ENCODE measurements around the gene NAMPT. TPM values are rescaled to one million over a fixed set of nuclear protein-coding genes. Genes with fewer than 3 reads are reported as not detected.

NAMPT gene
- total RNA-seq, 4 donors from 2014 or later = 107 to 199 (median 159) TPM

- in situ Hi-C loops (cut with MboI; ENCODE audit: low sequenced_read_pairs in 4 of 4) (no loop called here), intact Hi-C loops (cut with DNase I; ENCODE audit: low total_unique reads) (no loop called here)
- TF ChIP-seq POLR2A (IDR thresholded peaks at IDR 0.05) (no peak), CTCF (IDR thresholded peaks at IDR 0.05 in 4 of 5, conservative IDR thresholded peaks at IDR 0.05 in 1 of 5) (no peak)
- Histone ChIP-seq H3K4me3 (no peak overlapping the region), H3K27me3 (no peaks in the 10 kb centered on the region), H3K4me1 (no peaks in the 10 kb centered on the region), H3K9me3 (no peaks in the 10 kb centered on the region), H3K36me3 (peaks cover 0 to 58% of the 10 kb centered on the region in 2 donors), H3K27ac (no peak overlapping the region)
- DNase-seq (no peak), ATAC-seq (no peak)
These were observed 36.2 kb downstream of the NAMPT start for GRCh38 chr7:106248600-106248999.

GRCh38 chr7:106247841-106248240 lies 36.9 kb downstream of the NAMPT start:
- Histone ChIP-seq H3K27ac (no peak overlapping the region), H3K36me3 (peaks cover 0 to 50% of the 10 kb centered on the region in 2 donors), H3K27me3 (no peaks in the 10 kb centered on the region), H3K9me3 (no peaks in the 10 kb centered on the region), H3K4me1 (no peaks in the 10 kb centered on the region), H3K4me3 (no peak overlapping the region)
- no peak for ATAC-seq
- intact Hi-C loops (cut with DNase I; ENCODE audit: low total_unique reads) (no loop called here), in situ Hi-C loops (cut with MboI; ENCODE audit: low sequenced_read_pairs in 4 of 4) (no loop called here)
- TF ChIP-seq CTCF (IDR thresholded peaks at IDR 0.05 in 4 of 5, conservative IDR thresholded peaks at IDR 0.05 in 1 of 5) (no peak), POLR2A (IDR thresholded peaks at IDR 0.05) (no peak)
- DNase-seq = no peak

GRCh38 chr7:106246902-106247711 lies 37.7 kb downstream of the NAMPT start:
- peaks cover 0 to 43% of the 10 kb centered on the region in 2 donors for H3K36me3 ChIP-seq
- no peaks in the 10 kb centered on the region for H3K4me1 ChIP-seq
- no peaks in the 10 kb centered on the region for H3K9me3 ChIP-seq
- H3K27ac ChIP-seq = no peak overlapping the region
- DNase-seq = no peak
- H3K4me3 ChIP-seq = no peak overlapping the region
- ATAC-seq = no peak
- TF ChIP-seq CTCF (IDR thresholded peaks at IDR 0.05 in 4 of 5, conservative IDR thresholded peaks at IDR 0.05 in 1 of 5) = no peak
- TF ChIP-seq POLR2A (IDR thresholded peaks at IDR 0.05) = no peak
- no peaks in the 10 kb centered on the region for H3K27me3 ChIP-seq
- intact Hi-C loops (cut with DNase I; ENCODE audit: low total_unique reads) = no loop called here
- in situ Hi-C loops (cut with MboI; ENCODE audit: low sequenced_read_pairs in 4 of 4) = no loop called here

- H3K27me3 ChIP-seq = no peaks in the 10 kb centered on the region
- DNase-seq = no peak
- intact Hi-C loops (cut with DNase I; ENCODE audit: low total_unique reads) (no loop called here), in situ Hi-C loops (cut with MboI; ENCODE audit: low sequenced_read_pairs in 4 of 4) (no loop called here)
- no peaks in the 10 kb centered on the region for H3K9me3 ChIP-seq
- H3K36me3 ChIP-seq = peaks cover 0 to 18% of the 10 kb centered on the region in 2 donors
- H3K4me1 ChIP-seq = no peaks in the 10 kb centered on the region
- no peak overlapping the region for H3K4me3 ChIP-seq
- no peak overlapping the region for H3K27ac ChIP-seq
- ATAC-seq = no peak
- TF ChIP-seq CTCF (IDR thresholded peaks at IDR 0.05 in 4 of 5, conservative IDR thresholded peaks at IDR 0.05 in 1 of 5) (no peak), POLR2A (IDR thresholded peaks at IDR 0.05) (no peak)
These were observed 40.9 kb downstream of the NAMPT start for GRCh38 chr7:106243893-106244292.

Data from gastrocnemius medialis (tissue), 4 donors.